Measurements from ENCODE around the gene USF2.
A peak's percentile ranks its signal among the peaks of the same experiment; 100 is the strongest.

Gene USF2

DNA sequence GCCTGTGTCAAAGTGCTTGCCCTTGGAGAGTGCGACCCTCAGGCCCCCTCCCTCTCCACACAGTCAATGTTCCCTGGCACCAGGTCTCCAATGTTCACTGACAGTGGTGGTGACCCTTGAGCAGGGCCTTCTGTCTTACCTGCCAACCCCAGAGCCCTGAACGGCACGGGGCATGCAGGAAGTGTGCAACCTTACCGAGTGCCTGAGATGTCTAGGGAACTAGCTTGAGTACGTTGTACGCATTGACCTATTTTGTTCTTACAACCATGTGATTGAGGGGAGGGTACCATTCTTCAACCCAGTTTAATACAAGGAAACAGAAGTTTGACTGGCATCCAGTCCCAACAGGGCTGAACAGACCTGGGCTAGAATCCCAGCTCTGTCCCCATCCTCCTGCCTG lies 36.4 kb downstream of the USF2 start:
- TF ChIP-seq, protein P1, sequence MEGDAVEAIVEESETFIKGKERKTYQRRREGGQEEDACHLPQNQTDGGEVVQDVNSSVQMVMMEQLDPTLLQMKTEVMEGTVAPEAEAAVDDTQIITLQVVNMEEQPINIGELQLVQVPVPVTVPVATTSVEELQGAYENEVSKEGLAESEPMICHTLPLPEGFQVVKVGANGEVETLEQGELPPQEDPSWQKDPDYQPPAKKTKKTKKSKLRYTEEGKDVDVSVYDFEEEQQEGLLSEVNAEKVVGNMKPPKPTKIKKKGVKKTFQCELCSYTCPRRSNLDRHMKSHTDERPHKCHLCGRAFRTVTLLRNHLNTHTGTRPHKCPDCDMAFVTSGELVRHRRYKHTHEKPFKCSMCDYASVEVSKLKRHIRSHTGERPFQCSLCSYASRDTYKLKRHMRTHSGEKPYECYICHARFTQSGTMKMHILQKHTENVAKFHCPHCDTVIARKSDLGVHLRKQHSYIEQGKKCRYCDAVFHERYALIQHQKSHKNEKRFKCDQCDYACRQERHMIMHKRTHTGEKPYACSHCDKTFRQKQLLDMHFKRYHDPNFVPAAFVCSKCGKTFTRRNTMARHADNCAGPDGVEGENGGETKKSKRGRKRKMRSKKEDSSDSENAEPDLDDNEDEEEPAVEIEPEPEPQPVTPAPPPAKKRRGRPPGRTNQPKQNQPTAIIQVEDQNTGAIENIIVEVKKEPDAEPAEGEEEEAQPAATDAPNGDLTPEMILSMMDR (IDR thresholded peaks at IDR 0.05; ENCODE audit: low read length, missing control alignments) = no peak
- H3K4me3 ChIP-seq (replicated peaks; ENCODE audit: low read depth, low read length) = no peak overlapping the region

GRCh38 chr19:35306473-35307246 lies 37.9 kb downstream of the USF2 start:
- DNase-seq (ENCODE audit: low read depth) = no peak
- TF ChIP-seq, protein P1 (IDR thresholded peaks at IDR 0.05; ENCODE audit: low read length, missing control alignments) = peak; percentile 26
- H3K4me3 ChIP-seq (replicated peaks; ENCODE audit: low read depth, low read length) = no peak overlapping the region

More for the DNA sequence above, 36.4 kb downstream of the USF2 start:
- DNase-seq (ENCODE audit: low read depth) = no peak

DNA sequence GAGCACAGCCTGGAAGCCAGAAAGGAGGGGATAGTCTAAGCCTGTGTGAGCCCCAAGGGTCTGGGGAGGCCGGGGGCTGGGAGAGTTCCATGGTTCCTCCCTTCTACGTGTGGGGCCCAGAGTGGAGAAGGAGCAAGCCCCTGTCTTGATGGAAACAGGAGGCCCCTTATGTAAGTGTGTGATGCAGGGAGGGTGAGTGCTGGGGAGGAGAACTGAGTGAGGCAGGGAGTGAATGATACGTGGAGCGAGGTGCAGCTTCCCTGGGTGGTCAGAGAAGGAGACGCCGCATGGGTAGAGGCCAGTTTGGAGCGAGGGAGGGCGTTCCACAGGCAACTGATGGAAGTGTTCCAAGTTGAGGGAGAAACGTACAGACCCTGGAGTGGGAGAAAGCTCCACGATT lies 39.2 kb downstream of the USF2 start:
- no peak for DNase-seq (ENCODE audit: low read depth)
- no peak overlapping the region for H3K4me3 ChIP-seq (replicated peaks; ENCODE audit: low read depth, low read length)
- TF ChIP-seq, protein P1 (IDR thresholded peaks at IDR 0.05; ENCODE audit: low read length, missing control alignments) = no peak

DNA sequence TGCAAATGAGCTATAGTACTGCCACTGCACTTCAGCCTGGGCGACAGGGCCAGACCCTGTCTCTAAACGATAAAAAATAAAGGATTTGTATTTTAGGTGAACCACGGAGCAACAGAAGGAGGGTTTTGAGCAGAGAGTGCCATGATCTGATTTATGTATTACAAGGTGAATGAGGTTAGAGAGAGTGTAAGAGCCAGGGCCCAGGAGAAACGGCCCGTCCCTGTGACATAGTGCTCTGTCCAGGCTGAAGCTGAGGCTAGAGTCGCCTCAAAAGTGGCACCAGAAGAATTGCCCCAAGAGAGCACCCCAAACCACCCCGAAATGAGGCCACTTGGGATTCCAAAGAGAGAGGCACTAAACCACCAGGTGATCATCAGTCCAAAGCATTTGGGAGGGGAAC lies 40.1 kb downstream of the USF2 start:
- no peak overlapping the region for H3K4me3 ChIP-seq (replicated peaks; ENCODE audit: low read depth, low read length)
- TF ChIP-seq, protein P1 (IDR thresholded peaks at IDR 0.05; ENCODE audit: low read length, missing control alignments) = no peak
- no peak for DNase-seq (ENCODE audit: low read depth)

- TF ChIP-seq, protein P1 (IDR thresholded peaks at IDR 0.05; ENCODE audit: low read length, missing control alignments) = no peak
- peak; percentile 75 for DNase-seq (ENCODE audit: low read depth)
- no peak overlapping the region for H3K4me3 ChIP-seq (replicated peaks; ENCODE audit: low read depth, low read length)
Measured at GRCh38 chr19:35309481-35310279, 40.9 kb downstream of the USF2 start.

DNA sequence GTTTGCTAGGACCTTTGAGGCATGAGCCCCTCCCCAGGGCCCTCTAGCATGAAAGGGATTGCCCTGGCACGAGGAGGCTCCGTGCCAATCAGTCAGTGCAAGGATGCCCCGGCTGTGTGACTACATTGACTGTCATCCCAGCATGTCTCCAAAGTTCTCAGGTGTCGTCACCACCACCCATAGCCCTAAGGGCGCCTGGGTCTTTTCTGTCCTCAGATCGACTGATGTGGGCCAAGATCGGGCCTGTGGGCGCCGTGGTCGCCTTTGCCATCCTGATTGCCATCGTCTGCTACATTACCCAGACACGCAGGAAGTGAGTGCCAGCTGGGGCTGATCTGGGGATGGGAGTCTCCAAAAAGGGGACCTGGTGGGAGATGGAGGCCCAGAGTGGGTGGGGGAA lies 41.6 kb downstream of the USF2 start:
- no peak for DNase-seq (ENCODE audit: low read depth)

More for the DNA sequence above, 41.6 kb downstream of the USF2 start:
- TF ChIP-seq, protein P1 (IDR thresholded peaks at IDR 0.05; ENCODE audit: low read length, missing control alignments) = no peak
- H3K4me3 ChIP-seq (replicated peaks; ENCODE audit: low read depth, low read length) = no peak overlapping the region

All from fibroblast of pulmonary artery (primary cell).